ENCODE measurements around the gene HLA-DPA1.
A peak's percentile ranks its signal among the peaks of the same experiment; 100 is the strongest.

The HLA-DPA1 gene

DNA sequence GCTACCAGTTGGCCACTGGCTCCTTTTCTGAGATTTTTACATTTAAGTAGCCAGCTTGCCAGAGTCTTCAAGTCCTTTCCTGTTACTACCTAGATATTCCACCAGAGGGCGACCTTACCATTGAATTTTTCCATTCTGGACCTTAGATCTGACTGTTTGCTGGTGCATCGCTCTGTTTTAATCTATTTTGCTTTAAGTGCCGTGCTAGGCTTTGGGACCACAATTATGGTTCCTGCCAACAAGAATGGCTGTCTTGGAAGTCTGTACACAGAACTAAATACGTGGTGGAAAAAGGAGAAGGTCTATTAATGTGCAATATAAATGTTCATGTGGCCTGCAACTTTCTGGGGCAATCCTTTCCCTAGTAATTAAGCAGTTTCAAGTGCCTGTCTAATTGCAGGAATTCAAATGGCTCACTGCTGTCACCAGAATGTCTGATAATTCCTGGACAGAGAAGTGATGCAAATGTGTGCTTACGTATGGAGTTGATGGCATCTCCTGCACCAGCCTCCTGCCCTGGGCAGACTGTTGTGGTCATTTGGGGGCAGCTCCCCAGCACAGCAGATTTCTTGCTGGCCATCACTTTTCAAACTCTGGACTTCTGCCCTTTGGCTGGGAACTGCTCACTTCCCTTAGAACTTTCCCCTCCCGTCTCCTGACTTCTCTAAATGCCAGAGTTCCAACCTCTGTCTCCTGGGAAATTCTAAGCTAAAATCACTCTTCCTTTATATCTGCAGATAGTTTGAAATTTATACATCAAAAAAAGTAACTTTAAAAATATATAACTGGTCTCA, 58.4 kb downstream of the HLA-DPA1 start:
- peak; percentile 57 for DNase-seq
